Mucosa of stomach (tissue), 1 donor: Measurements from ENCODE around the gene TBCCD1.
A peak's percentile ranks its signal among the peaks of the same experiment; 100 is the strongest.
"Not testable (repeated sequence)": the region's sequence is repeated elsewhere in the genome, so short reads cannot be mapped to it uniquely, and the experiment has no call there.

Source experiments
- H3K27me3 ChIP-seq: one replicate; pipeline ENCODE4 v1.7.0; 2013; ENCODE audit warnings: mild to moderate bottlenecking, low read length; ENCODE audit not compliant: control insufficient read depth, insufficient read depth
- H3K36me3 ChIP-seq: one replicate; pipeline ENCODE4 v1.7.0; 2013; ENCODE audit warnings: low read length; ENCODE audit not compliant: control insufficient read depth, insufficient read depth
- H3K4me1 ChIP-seq: one replicate; pipeline ENCODE4 v1.7.0; 2013; ENCODE audit warnings: mild to moderate bottlenecking, low read length; ENCODE audit not compliant: control insufficient read depth, insufficient read depth
- H3K4me3 ChIP-seq: one replicate; pipeline ENCODE4 v1.7.0; 2013; ENCODE audit warnings: low read length
- H3K9ac ChIP-seq: one replicate; pipeline ENCODE4 v1.7.0; 2013; ENCODE audit warnings: mild to moderate bottlenecking, low read length, moderate library complexity
- H3K9me3 ChIP-seq: one replicate; pipeline ENCODE4 v1.7.0; 2013; ENCODE audit warnings: mild to moderate bottlenecking, low read length, moderate library complexity; ENCODE audit not compliant: control insufficient read depth
- donor health status: Pancreatic carcinoma.

Gene TBCCD1

DNA sequence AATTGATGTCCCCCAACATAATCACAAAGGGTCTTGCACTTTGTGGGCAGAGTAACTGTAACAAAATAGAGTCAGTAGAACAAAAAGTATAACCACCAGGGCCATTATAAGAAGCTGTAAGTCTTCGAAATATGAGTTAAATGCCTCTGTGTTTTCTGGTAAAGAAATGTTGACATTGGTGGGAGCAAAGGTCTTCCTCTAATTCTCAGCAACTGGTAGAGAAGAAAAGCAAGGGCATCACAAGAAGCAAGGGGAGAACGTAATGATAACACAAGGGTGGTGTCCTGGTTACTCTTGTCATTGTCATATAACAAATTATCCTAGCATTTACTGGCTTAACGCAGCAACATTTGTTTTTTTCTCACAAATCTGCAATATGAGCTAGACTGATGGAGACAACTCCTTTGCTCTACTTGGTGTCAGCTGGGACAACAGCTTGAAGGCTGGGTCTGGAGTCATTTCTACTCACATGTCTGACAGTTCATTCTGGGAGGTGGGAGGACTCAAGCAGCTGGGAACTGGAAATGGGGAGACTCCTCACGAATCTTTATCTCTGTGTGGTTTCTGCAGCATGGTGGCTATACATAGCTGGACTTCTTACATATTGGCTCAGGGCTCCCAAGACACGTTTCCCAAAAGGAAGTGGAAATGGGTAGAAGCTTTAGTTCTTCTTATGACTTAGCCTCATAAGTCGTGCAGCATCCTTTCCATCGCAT is 23.6 kb upstream of the TBCCD1 start:
- Histone ChIP-seq H3K9ac (no peak overlapping the region), H3K4me1 (peaks cover 5% of the 10 kb centered on the region), H3K36me3 (no peaks in the 10 kb centered on the region), H3K27me3 (no peaks in the 10 kb centered on the region), H3K9me3 (no peaks in the 10 kb centered on the region), H3K4me3 (no peak overlapping the region)

DNA sequence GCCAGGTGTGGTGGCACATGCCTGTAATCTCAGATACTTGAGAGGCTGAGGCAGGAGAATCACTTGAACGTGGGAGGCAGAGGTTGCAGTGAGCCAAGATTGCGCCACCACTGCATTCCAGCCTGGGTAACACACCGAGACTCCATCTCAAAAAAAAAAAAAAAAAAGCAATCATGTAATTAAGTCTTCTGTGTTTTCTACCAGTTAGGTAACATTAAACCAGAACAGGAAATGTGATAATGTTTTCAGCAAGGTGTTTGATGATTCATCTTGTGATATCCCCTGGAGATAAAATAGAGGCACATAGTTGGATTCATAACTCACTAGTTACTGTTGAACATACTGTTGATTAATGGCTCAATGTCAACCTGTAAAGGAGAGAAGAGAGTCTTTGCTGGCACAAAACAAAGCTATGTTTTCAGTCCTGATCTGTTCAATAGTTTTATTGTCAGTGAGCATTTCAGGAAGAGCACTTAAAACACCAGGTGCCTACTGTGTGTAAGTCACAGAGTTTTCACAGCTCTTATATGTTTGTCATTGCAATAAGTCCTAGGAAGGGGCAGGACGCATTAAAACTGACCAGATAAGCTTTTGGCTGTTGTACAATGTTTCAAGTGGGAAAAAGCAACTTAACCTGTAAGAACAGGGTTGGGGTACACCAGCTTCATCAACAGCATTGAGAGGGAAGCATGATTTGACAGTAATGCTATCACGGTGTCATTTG is 22.9 kb upstream of the TBCCD1 start:
- no peaks in the 10 kb centered on the region for H3K27me3 ChIP-seq
- H3K9ac ChIP-seq = no peak overlapping the region
- peaks cover 5% of the 10 kb centered on the region for H3K4me1 ChIP-seq
- no peak overlapping the region for H3K4me3 ChIP-seq
- no peaks in the 10 kb centered on the region for H3K36me3 ChIP-seq
- H3K9me3 ChIP-seq = no peaks in the 10 kb centered on the region

DNA sequence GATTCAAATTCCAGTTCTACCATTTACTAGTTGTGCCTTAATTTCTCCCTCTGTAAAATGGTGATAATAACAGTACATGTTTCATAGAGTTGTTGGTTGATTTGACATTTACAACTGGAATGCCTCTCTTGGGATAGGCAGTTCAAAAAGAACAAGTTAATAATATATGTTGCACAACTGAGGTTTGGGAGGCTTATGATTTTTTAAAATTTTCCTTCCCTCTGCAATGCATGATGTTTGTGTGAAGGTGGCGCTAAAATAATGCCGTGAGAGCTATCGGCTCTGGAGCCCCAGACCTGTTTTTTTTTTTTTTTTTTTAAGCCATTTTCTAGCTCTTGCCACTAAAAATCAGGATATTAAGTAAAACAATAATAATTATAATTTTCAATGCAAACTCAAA is 22.0 kb upstream of the TBCCD1 start:
- H3K4me3 ChIP-seq = no peak overlapping the region
- H3K4me1 ChIP-seq = peaks cover 5% of the 10 kb centered on the region
- H3K9me3 ChIP-seq = no peaks in the 10 kb centered on the region
- no peaks in the 10 kb centered on the region for H3K27me3 ChIP-seq
- H3K36me3 ChIP-seq = no peaks in the 10 kb centered on the region
- H3K9ac ChIP-seq = no peak overlapping the region

DNA sequence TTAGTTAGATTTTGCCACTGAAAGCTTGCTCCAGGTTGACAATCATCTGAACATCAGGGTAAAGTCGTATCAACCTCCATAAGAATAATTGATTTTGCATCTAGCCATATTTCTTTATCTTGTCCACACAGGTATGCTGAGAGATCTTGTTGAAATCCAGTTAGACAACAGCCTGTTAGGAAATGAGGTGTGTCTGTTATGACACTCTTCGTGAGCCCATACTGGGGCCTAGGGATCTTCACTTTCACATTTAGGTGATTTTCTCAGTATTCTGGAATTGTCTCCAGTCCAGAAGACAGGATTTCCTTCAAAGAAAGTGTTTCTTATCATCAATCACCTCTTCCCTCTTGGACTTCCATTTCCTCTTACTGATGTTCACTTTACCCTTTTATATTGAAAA is 21.5 kb upstream of the TBCCD1 start:
- Histone ChIP-seq H3K9me3 (no peaks in the 10 kb centered on the region), H3K27me3 (no peaks in the 10 kb centered on the region), H3K9ac (no peak overlapping the region), H3K36me3 (no peaks in the 10 kb centered on the region), H3K4me3 (no peak overlapping the region), H3K4me1 (peaks cover 5% of the 10 kb centered on the region)

DNA sequence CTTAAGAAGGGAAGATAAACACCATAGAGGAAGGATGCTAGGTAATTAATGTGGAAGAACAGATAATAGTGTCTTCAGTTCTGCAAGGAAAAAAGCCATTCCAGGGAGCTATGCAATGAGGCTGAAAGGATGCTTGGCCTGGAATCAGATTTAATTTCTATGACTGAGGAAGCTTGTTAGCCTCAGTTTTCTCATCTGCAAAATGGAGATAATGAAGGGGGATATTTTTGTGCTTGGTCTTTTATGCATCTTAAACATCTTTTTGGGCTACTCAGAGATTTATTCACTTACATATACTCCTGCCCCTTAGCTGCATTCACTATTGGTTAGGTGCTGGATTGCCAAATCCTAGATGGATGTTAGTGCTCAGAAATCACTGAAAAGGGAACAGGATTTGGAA is 20.0 kb upstream of the TBCCD1 start:
- Histone ChIP-seq H3K9me3 (no peaks in the 10 kb centered on the region), H3K27me3 (no peaks in the 10 kb centered on the region), H3K36me3 (peaks cover 9% of the 10 kb centered on the region), H3K4me3 (no peak overlapping the region), H3K9ac (no peak overlapping the region), H3K4me1 (peaks cover 5% of the 10 kb centered on the region)

DNA sequence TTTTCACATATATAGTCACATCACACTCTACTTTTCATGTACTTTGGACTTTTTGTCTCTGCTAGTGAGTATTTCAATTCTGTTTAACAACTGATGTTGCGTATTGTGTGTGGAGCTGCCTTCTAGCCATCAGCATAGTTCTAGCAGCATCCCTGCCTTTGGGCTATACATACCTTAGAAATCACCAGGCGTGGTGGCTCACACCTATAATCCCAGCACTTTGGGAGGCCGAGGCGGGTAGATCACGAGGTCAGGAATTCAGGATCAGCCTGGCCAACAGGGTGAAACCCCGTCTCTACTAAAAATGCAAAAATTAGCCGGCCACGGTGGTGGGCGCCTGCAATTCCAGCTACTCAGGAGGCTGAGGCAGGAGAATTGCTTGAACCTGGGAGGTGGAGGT is 19.1 kb upstream of the TBCCD1 start:
- peaks cover 11% of the 10 kb centered on the region for H3K36me3 ChIP-seq
- not testable (repeated sequence) for H3K9me3 ChIP-seq, H3K27me3 ChIP-seq, H3K4me3 ChIP-seq, H3K9ac ChIP-seq, H3K4me1 ChIP-seq

DNA sequence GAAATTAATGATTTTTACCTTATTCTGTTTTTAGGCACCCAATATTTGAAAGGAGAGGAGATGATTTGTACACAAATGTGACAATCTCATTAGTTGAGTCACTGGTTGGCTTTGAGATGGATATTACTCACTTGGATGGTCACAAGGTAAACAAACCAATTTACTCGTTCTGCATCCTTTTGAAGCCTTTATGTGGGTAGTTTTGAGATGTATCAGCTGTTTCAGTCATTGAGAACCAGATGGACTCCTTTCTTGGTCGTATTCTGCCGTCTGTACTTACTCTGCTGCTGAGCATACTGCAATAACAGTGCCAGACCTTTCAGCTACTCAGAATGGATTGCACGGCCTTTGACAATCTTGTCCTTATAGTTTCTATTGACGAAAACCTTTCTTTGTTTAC is 16.7 kb upstream of the TBCCD1 start:
- Histone ChIP-seq H3K4me3 (no peak overlapping the region), H3K9me3 (no peaks in the 10 kb centered on the region), H3K9ac (no peak overlapping the region), H3K4me1 (no peaks in the 10 kb centered on the region), H3K27me3 (no peaks in the 10 kb centered on the region), H3K36me3 (peaks cover 11% of the 10 kb centered on the region)

DNA sequence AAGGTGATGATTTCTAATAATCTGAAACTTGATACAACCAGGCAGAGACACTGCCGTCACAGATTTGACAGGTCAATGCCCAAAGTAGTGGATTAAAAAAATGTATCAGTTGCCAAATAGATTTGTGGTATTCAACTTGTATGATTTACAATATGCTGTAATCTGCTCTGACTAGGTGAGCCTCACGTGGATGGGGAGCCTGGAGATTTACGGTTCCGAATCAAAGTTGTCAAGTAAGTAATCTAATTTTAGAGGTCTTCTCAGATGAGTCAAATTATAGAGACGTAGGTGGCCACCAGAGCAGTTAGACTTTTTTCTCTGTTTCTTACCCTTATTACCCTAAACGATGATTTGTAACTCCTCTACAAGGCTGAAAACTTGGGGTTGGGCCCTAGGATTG is 15.4 kb upstream of the TBCCD1 start:
- Histone ChIP-seq H3K9me3 (no peaks in the 10 kb centered on the region), H3K4me1 (no peaks in the 10 kb centered on the region), H3K27me3 (no peaks in the 10 kb centered on the region), H3K9ac (no peak overlapping the region), H3K36me3 (peaks cover 11% of the 10 kb centered on the region), H3K4me3 (no peak overlapping the region)

DNA sequence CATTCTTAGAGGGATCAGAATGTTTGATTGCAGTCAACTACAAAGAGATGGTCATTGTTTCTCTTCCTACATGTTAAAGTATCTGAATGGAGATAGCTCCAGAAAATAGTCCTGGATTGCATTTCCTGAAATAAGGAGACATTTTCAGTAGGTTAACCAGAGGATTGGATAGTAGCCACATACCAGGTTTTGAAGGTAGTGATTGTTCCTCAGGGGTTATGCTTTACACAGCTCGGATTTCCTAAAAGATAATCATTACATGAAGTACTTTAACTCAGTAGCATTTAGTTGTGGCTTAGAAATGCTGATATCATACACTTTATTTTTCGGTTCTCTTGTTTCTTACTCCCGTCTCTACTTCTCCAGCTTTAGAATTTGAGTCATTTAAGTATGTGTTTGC is 13.6 kb upstream of the TBCCD1 start:
- Histone ChIP-seq H3K4me3 (no peak overlapping the region), H3K27me3 (no peaks in the 10 kb centered on the region), H3K9me3 (no peaks in the 10 kb centered on the region), H3K4me1 (no peaks in the 10 kb centered on the region), H3K36me3 (peaks cover 11% of the 10 kb centered on the region), H3K9ac (no peak overlapping the region)

DNA sequence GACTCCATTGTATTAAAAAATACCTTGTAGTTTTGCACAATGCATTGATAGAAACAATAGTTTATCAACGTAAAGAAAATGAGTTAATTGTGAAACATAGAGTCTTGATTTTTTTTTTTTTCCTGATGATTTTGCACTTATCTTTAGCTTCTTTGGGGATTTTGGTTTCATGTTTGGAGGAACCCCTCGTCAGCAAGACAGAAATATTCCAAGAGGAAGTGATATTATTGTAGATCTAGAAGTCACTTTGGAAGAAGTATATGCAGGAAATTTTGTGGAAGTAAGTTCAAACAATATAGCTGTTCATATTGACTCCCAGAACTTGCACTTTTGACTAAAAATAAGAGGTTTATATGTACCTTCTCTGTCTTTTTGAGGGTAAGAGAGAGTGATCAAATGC is 10.4 kb upstream of the TBCCD1 start:
- Histone ChIP-seq H3K36me3 (peaks cover 6% of the 10 kb centered on the region), H3K27me3 (no peaks in the 10 kb centered on the region), H3K4me3 (no peak overlapping the region), H3K9me3 (no peaks in the 10 kb centered on the region), H3K9ac (no peak overlapping the region), H3K4me1 (no peaks in the 10 kb centered on the region)

DNA sequence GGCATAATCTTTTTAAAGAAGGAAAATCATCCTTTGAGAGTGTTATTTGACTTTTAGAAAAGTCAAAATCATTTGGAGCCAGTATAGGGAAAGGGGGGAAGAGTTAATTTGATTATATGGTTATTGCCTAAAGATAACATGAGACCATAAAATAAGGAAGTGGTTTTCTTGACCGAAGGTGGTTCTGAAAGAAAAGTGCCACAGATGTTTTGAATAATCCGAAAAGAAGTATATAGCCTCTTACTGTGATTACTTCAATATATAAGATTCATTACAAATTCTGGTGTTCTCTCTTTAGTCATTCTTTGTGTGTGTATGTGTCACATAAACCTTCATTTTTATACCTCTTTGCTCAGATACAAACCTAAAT is 4.5 kb upstream of the TBCCD1 start:
- peak overlapping the region; percentile 91 for H3K4me3 ChIP-seq

DNA sequence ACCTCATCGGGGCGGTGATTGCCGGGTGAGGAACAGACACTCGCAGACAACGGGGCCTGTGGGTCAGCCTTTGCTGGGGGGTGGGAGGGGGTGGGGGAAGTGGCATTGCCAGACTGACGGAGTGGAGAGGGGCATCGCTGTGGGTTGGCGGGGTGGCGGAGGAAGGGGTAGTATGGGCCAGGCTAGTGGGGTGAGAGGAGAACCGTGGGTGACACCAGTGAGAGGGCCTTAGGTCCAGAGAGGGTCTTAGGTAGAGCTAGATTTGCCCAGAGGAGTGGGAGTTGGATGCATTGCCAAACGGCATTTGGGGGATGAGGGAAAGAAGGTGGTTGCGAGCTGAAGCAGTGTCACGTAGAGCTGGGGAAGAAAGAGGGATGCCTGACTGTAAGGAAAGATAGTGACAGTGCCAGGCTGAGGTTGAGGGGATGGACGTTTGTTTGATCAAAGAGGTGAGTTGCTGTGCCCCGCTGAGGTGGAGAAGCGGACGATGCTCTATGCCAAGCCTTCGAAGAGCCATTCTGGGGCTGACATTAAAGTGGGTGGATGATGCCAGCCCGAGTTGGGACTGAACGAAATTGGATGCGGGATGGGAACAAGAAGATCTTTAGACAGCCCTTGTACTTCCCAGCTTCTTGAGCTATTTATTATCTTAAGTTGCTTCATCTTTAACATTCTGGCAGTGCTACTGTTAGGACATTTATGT is 4.0 kb upstream of the TBCCD1 start:
- Histone ChIP-seq H3K27me3 (no peaks in the 10 kb centered on the region), H3K36me3 (no peaks in the 10 kb centered on the region), H3K9ac (peak overlapping the region; percentile 91), H3K4me3 (peak overlapping the region; percentile 91), H3K9me3 (no peaks in the 10 kb centered on the region), H3K4me1 (peaks cover 13% of the 10 kb centered on the region)

More for the DNA sequence above, 4.5 kb upstream of the TBCCD1 start:
- Histone ChIP-seq H3K4me1 (peaks cover 13% of the 10 kb centered on the region), H3K9ac (peak overlapping the region; percentile 91), H3K9me3 (no peaks in the 10 kb centered on the region), H3K36me3 (no peaks in the 10 kb centered on the region), H3K27me3 (no peaks in the 10 kb centered on the region)
